SK-N-SH (cell line): ENCODE measurements around the gene ACKR3. TPM values are rescaled to one million over a fixed set of nuclear protein-coding genes. Genes with fewer than 3 reads are reported as not detected.

Source experiments
- CTCF ChIA-PET: fragments of 300-600, 350-600 bp; formaldehyde crosslinking; extraction: SDS; loops from one replicate; lab custom pipeline; 2021; lab: Yijun Ruan, JAX
- POLR2A ChIA-PET: fragments of 350-600 bp; sonication (Branson Sonifier 250); formaldehyde crosslinking; extraction: SDS; loops from one replicate; lab custom pipeline; 2020; ENCODE audit warnings: antibody characterized with exemption, inconsistent platforms; lab: Yijun Ruan, JAX
- DNase-seq: peaks from one replicate; pipeline ENCODE4 v3.0.0; 2012
- H2AFZ ChIP-seq: fragments of 200-600 bp; sonication (generic); 2 replicates; pipeline ENCODE4 v1.8.1; 2016; ENCODE audit warnings: antibody characterized with exemption, mild to moderate bottlenecking, low read depth
- H3F3A ChIP-seq: fragments of 200-600 bp; sonication (generic); replicated peaks from 2 replicates; pipeline ENCODE3; 2016; ENCODE audit warnings: antibody characterized with exemption, mild to moderate bottlenecking; ENCODE audit not compliant: insufficient read depth
- H3K27ac ChIP-seq, 2 experiments: fragments of 200-500 bp in 1 of 2; fragments of 200-600 bp in 1 of 2; sonication (Bioruptor generic) in 1 of 2; sonication (generic), shearing (Covaris generic) in 1 of 2; 2 replicates each; pipeline versions ENCODE4 v1.5.1 to v1.6.1; 2014 to 2016; ENCODE audit warnings: low read depth in 2 of 2, inconsistent platforms in 1 of 2, low read length in 1 of 2, mild to moderate bottlenecking in 1 of 2, mixed read lengths in 1 of 2
- H3K27me3 ChIP-seq: fragments of 200-600 bp; sonication (generic), shearing (Covaris generic); 2 replicates; pipeline ENCODE4 v1.6.1; 2016; ENCODE audit warnings: mixed run types; ENCODE audit not compliant: insufficient read depth
- H3K36me3 ChIP-seq, 2 experiments: fragments of 200-500 bp in 1 of 2; fragments of 200-600 bp in 1 of 2; sonication (Bioruptor generic) in 1 of 2; sonication (generic) in 1 of 2; replicated peaks in 1 of 2; 2 replicates each; pipeline versions ENCODE3 to v1.5.1; 2014 to 2016; ENCODE audit warnings: low read length in 1 of 2, mild to moderate bottlenecking in 1 of 2; ENCODE audit not compliant: insufficient read depth in 2 of 2, control insufficient read depth in 1 of 2
- H3K4me1 ChIP-seq, 2 experiments: fragments of 200-500 bp in 1 of 2; fragments of 200-600 bp in 1 of 2; sonication (Bioruptor generic) in 1 of 2; sonication (generic), shearing (Covaris generic) in 1 of 2; 2 replicates each; pipeline versions ENCODE4 v1.5.1 to v1.6.1; 2014 to 2016; ENCODE audit warnings: low read depth in 1 of 2, low read length in 1 of 2, mixed run types in 1 of 2; ENCODE audit not compliant: insufficient read depth in 2 of 2, control insufficient read depth in 1 of 2
- H3K4me2 ChIP-seq: fragments of 200-600 bp; sonication (generic), shearing (Covaris generic); 2 replicates; pipeline ENCODE4 v1.6.1; 2017; ENCODE audit warnings: mixed run types
- H3K4me3 ChIP-seq, 2 experiments: fragments of 200-500 bp in 1 of 2; fragments of 200-600 bp in 1 of 2; sonication (Bioruptor generic) in 1 of 2; sonication (generic), shearing (Covaris generic) in 1 of 2; 2 replicates each; pipeline versions ENCODE4 v1.5.1 to v1.8.1; 2014 to 2016; ENCODE audit warnings: low read depth in 2 of 2, inconsistent platforms in 1 of 2, low read length in 1 of 2, mild to moderate bottlenecking in 1 of 2, mixed read lengths in 1 of 2, moderate library complexity in 1 of 2
- H3K79me2 ChIP-seq: fragments of 200-600 bp; sonication (generic); 2 replicates; pipeline ENCODE4 v1.8.1; 2017; ENCODE audit warnings: mild to moderate bottlenecking; ENCODE audit not compliant: insufficient read depth
- H3K9ac ChIP-seq: fragments of 200-600 bp; sonication (generic); 2 replicates; pipeline ENCODE4 v1.6.1; 2017; ENCODE audit warnings: mixed run types
- H3K9me2 ChIP-seq: fragments of 200-600 bp; sonication (generic); 2 replicates; pipeline ENCODE4 v1.6.1; 2017; ENCODE audit warnings: mixed run types
- H3K9me3 ChIP-seq: fragments of 200-600 bp; sonication (generic); 2 replicates; pipeline ENCODE4 v1.6.1; 2017; ENCODE audit warnings: mixed run types, mild to moderate bottlenecking, moderate library complexity
- H4K20me1 ChIP-seq: fragments of 200-600 bp; sonication (generic); 2 replicates; pipeline ENCODE4 v1.6.1; 2017; ENCODE audit warnings: mild to moderate bottlenecking, mixed run types; ENCODE audit not compliant: insufficient read depth
- ELF1 ChIP-seq: IDR thresholded peaks from 2 replicates; pipeline ENCODE4 v1.4.0; 2012
- EZH2phosphoT487 ChIP-seq: fragments of 200-600 bp; sonication (generic); IDR thresholded peaks from 2 replicates; pipeline ENCODE4 v1.6.1; 2017; ENCODE audit warnings: low read depth, mixed run types, mild to moderate bottlenecking, antibody characterized with exemption, moderate library complexity, borderline replicate concordance
- FOXJ3 ChIP-seq: sonication (generic); formaldehyde crosslinking; IDR thresholded peaks from 2 replicates; pipeline ENCODE4 v1.5.1; 2020; ENCODE audit warnings: mild to moderate bottlenecking, missing genetic modification reagents
- GATA2 ChIP-seq: sonication (generic); formaldehyde crosslinking; IDR thresholded peaks from 2 replicates; pipeline ENCODE4 v1.5.0; 2020; ENCODE audit warnings: mild to moderate bottlenecking, missing genetic modification reagents
- IRF3 ChIP-seq: fragments of 150-350 bp; IDR thresholded peaks from 2 replicates; pipeline ENCODE4 v1.6.1; 2016; ENCODE audit warnings: mild to moderate bottlenecking, low read depth, low read length
- MAX ChIP-seq: IDR thresholded peaks from 2 replicates; pipeline ENCODE4 v1.4.0; 2012; ENCODE audit warnings: low read depth
- NFIC ChIP-seq: IDR thresholded peaks from 2 replicates; pipeline ENCODE4 v1.4.0; 2012; ENCODE audit warnings: borderline replicate concordance
- PBX3 ChIP-seq: IDR thresholded peaks from 2 replicates; pipeline ENCODE4; 2012
- POLR2AphosphoS5 ChIP-seq: IDR thresholded peaks from 2 replicates; pipeline ENCODE4 v1.6.1; 2012; ENCODE audit warnings: low read depth, low read length
- REST ChIP-seq: IDR thresholded peaks from 2 replicates; pipeline ENCODE4 v1.6.1; 2012; ENCODE audit warnings: mild to moderate bottlenecking, low read depth, low read length, moderate library complexity
- SMC3 ChIP-seq: IDR thresholded peaks from 2 replicates; pipeline ENCODE4 v1.6.1; 2012; ENCODE audit warnings: low read depth, low read length, improper control_type of control experiment
- TEAD4 ChIP-seq: IDR thresholded peaks from 2 replicates; pipeline ENCODE4 v1.4.0; 2012; ENCODE audit warnings: mild to moderate bottlenecking, borderline replicate concordance; ENCODE audit not compliant: insufficient read depth
- WGBS: methylation state at CpG from one replicate; pipeline ENCODE4 v1.1.6; 2017; ENCODE audit warnings: low lambda C conversion rate; 5-methylcytosine and 5-hydroxymethylcytosine counted together
- polyA plus RNA-seq, 3 experiments: library from polyadenylated mRNA; depleted of rRNA; stranded (reverse); fragments of >200 nt; gene quantifications; 2 replicates each; pipeline ENCODE4 v1.2.3, GENCODE V29; 2012

ACKR3 gene
- polyA plus RNA-seq, 1 of the 3 experiments (the other 2 are of a cell fraction): not detected

- 22% methylated on average over 6 of the region's 9 CpGs for WGBS
- H3K4me2 ChIP-seq: no peak overlapping the region
- no peak overlapping the region for H3K4me3 ChIP-seq
- H3K79me2 ChIP-seq: no peaks in the 10 kb centered on the region
- POLR2A ChIA-PET: no interaction called here
- H3K9me3 ChIP-seq: no peaks in the 10 kb centered on the region
- TF ChIP-seq NFIC: no peak
- TF ChIP-seq GATA2 (CRISPR knock-in tag): no peak
- TF ChIP-seq TEAD4: no peak
- TF ChIP-seq PBX3: no peak
- no peak for TF ChIP-seq MAX
- TF ChIP-seq REST: no peak
- no peak for TF ChIP-seq EZH2phosphoT487
- TF ChIP-seq, all 33 proteins: peak for 0
- Histone ChIP-seq H3K36me3 (no peaks in the 10 kb centered on the region), H3K9me2 (no peaks in the 10 kb centered on the region), H3K27me3 (peaks cover 35% of the 10 kb centered on the region), H3K9ac (no peak overlapping the region), H3F3A (no peaks in the 10 kb centered on the region), H3K4me1 (no peaks in the 10 kb centered on the region; a peak in 1 of 4 replicates), H4K20me1 (no peaks in the 10 kb centered on the region), H3K27ac (no peak overlapping the region), H2AFZ (no peak overlapping the region)
- CTCF ChIA-PET: interaction anchor here (1.0 kb wide), 1 partner anchor 455 kb away, joined by 4 read pairs; no protein-coding TSS in a partner anchor
- no peak for DNase-seq
Observed at GRCh38 chr2:236572482-236572881, 2.9 kb downstream of the ACKR3 start.

GRCh38 chr2:236573066-236573929, 3.7 kb downstream of the ACKR3 start:
- POLR2A ChIA-PET: no interaction called here
- TF ChIP-seq IRF3 (no peak), FOXJ3 (CRISPR knock-in tag) (no peak), REST (no peak), GATA2 (CRISPR knock-in tag) (no peak), PBX3 (no peak), POLR2AphosphoS5 (no peak), ELF1 (no peak), SMC3 (no peak)

More at GRCh38 chr2:236573066-236573929, 3.7 kb downstream of the ACKR3 start:
- Histone ChIP-seq H3K4me3 (no peak overlapping the region), H3K36me3 (no peaks in the 10 kb centered on the region), H3F3A (no peaks in the 10 kb centered on the region), H3K4me1 (no peaks in the 10 kb centered on the region; a peak in 1 of 4 replicates), H4K20me1 (no peaks in the 10 kb centered on the region), H3K27ac (no peak overlapping the region), H3K79me2 (no peaks in the 10 kb centered on the region), H3K9me2 (no peaks in the 10 kb centered on the region), H3K27me3 (peaks cover 31% of the 10 kb centered on the region), H3K9me3 (no peaks in the 10 kb centered on the region), H3K4me2 (no peak overlapping the region), H3K9ac (no peak overlapping the region), H2AFZ (no peak overlapping the region)
- no peak for DNase-seq
- CTCF ChIA-PET: interaction anchor here (1.0 kb wide), 1 partner anchor 454 kb away, joined by 4 read pairs; no protein-coding TSS in a partner anchor
- WGBS: 37% methylated on average over 12 of the region's 12 CpGs
